Right cardiac atrium (tissue), 5 donors: Measurements from ENCODE around the gene TIPARP. TPM values are rescaled to one million over a fixed set of nuclear protein-coding genes. Genes with fewer than 3 reads are reported as not detected.
A peak's percentile ranks its signal among the peaks of the same experiment; 100 is the strongest.
"Not testable (repeated sequence)": the region's sequence is repeated elsewhere in the genome, so short reads cannot be mapped to it uniquely, and the experiment has no call there.

Source experiments
- ATAC-seq, 2 donors: fragments of 200-7000 bp; cut with Tn5 transposase; one replicate each; pipeline versions ENCODE4 v1.8.0 to v1.9.1; 2020; ENCODE audit warnings: moderate library complexity in 2 of 2, mild to moderate bottlenecking in 1 of 2
- DNase-seq, 3 donors: peaks; one replicate each; pipeline ENCODE4 v3.0.0-alpha.2; 2020
- H3K27ac ChIP-seq: one replicate; pipeline ENCODE4 v1.5.1; 2013; ENCODE audit warnings: mild to moderate bottlenecking, low read length, control low read depth, moderate library complexity
- H3K27me3 ChIP-seq: one replicate; pipeline ENCODE4 v1.6.1; 2013; ENCODE audit not compliant: control insufficient read depth, insufficient read depth
- H3K4me1 ChIP-seq: one replicate; pipeline ENCODE4 v1.6.1; 2013; ENCODE audit warnings: low read length; ENCODE audit not compliant: control insufficient read depth, insufficient read depth
- H3K4me3 ChIP-seq: one replicate; pipeline ENCODE4 v1.5.1; 2013; ENCODE audit warnings: low read length, control low read depth
- H3K9me3 ChIP-seq: one replicate; pipeline ENCODE4 v1.6.1; 2013; ENCODE audit warnings: low read length; ENCODE audit not compliant: control insufficient read depth
- WGBS: extraction: QIAGEN DNeasy Blood & Tissue Kit; methylation state at CpG from one replicate; pipeline ENCODE4 v1.1.7; 2013; 5-methylcytosine and 5-hydroxymethylcytosine counted together
- intact Hi-C, 4 donors: fragments of 100-400 bp; cut with DNase I; formaldehyde crosslinking; loops; one replicate each; pipeline versions ENCODE4 v1.11.0 to v1.14.0; 2022 to 2023
- polyA plus RNA-seq: library from polyadenylated mRNA; stranded (reverse); fragments of 200-250 nt; gene quantifications from one replicate; pipeline ENCODE4 v1.2.3, GENCODE V29; 2013
- total RNA-seq, 4 donors: library from RNA; stranded (reverse); fragmentation: NEBNext Ultra II Directional; extraction: Animal tissue kit (Norgen Biotek cat#: 25700); gene quantifications; one replicate each; pipeline ENCODE4 v1.2.1, GENCODE V29; 2021
- donor health status: healthy with polysubstance abuse.
- donor health status: DM: no; HTN: yes; CAD: no.
- donor health status: DM: no; HTN: no; CAD: no.
- donor health status: DM: no; HTN: yes; CAD: no; lungs with severe emphysema.
- donor health status: DM: yes; HTN: yes; CAD: no.

TIPARP gene
- total and polyA plus RNA-seq, 5 donors, result 24.3 to 51.3 (median 40.7) TPM

- no peak overlapping the region for H3K27ac ChIP-seq
- peaks cover 5% of the 10 kb centered on the region for H3K4me1 ChIP-seq
- intact Hi-C loops, result no loop called here
- ATAC-seq (no peak), DNase-seq (no peak)
- 68% methylated on average over 6 of the region's 6 CpGs for WGBS
- H3K27me3 ChIP-seq, result no peaks in the 10 kb centered on the region
- H3K4me3 ChIP-seq, result no peak overlapping the region
- no peaks in the 10 kb centered on the region for H3K9me3 ChIP-seq
Measured at GRCh38 chr3:156732261-156732660, 57.9 kb downstream of the TIPARP start.

- peaks cover 5% of the 10 kb centered on the region for H3K4me1 ChIP-seq
- no peak overlapping the region for H3K4me3 ChIP-seq
- H3K9me3 ChIP-seq, result no peaks in the 10 kb centered on the region
- 92% methylated on average over 4 of the region's 4 CpGs for WGBS
- intact Hi-C loops, result no loop called here
- H3K27ac ChIP-seq, result no peak overlapping the region
- DNase-seq, result no peak
- H3K27me3 ChIP-seq, result no peaks in the 10 kb centered on the region
- ATAC-seq, result no peak
Measured at GRCh38 chr3:156732715-156733421, 58.5 kb downstream of the TIPARP start.

GRCh38 chr3:156734661-156735060 lies 60.3 kb downstream of the TIPARP start:
- 42% methylated on average over 3 of the region's 3 CpGs for WGBS
- intact Hi-C loops, DNase-seq, H3K9me3 ChIP-seq, ATAC-seq, H3K27ac ChIP-seq, H3K27me3 ChIP-seq, H3K4me3 ChIP-seq, H3K4me1 ChIP-seq: not testable (repeated sequence)

- Histone ChIP-seq H3K4me3 (no peak overlapping the region), H3K4me1 (no peaks in the 10 kb centered on the region), H3K9me3 (no peaks in the 10 kb centered on the region), H3K27me3 (no peaks in the 10 kb centered on the region), H3K27ac (no peak overlapping the region)
- ATAC-seq (no peak), DNase-seq (no peak)
- WGBS, result 70% methylated on average over 4 of the region's 4 CpGs
- intact Hi-C loops, result no loop called here
Measured at GRCh38 chr3:156735471-156735870, 61.1 kb downstream of the TIPARP start.

- H3K27ac ChIP-seq, H3K9me3 ChIP-seq, ATAC-seq, H3K27me3 ChIP-seq, H3K4me3 ChIP-seq, intact Hi-C loops, H3K4me1 ChIP-seq, DNase-seq: not testable (repeated sequence)
- 92% methylated on average over 3 of the region's 3 CpGs for WGBS
Measured at GRCh38 chr3:156737049-156737448, 62.7 kb downstream of the TIPARP start.

- no peaks in the 10 kb centered on the region for H3K9me3 ChIP-seq
- intact Hi-C loops, result no loop called here
- ATAC-seq (no peak), DNase-seq (no peak)
- no peaks in the 10 kb centered on the region for H3K4me1 ChIP-seq
- H3K27ac ChIP-seq, result no peak overlapping the region
- no peak overlapping the region for H3K4me3 ChIP-seq
- WGBS, result 76% methylated on average over 5 of the region's 5 CpGs
- no peaks in the 10 kb centered on the region for H3K27me3 ChIP-seq
Measured at GRCh38 chr3:156738251-156738650, 63.9 kb downstream of the TIPARP start.

- intact Hi-C loops, result no loop called here
- Histone ChIP-seq H3K4me1 (no peaks in the 10 kb centered on the region), H3K27ac (no peak overlapping the region), H3K27me3 (no peaks in the 10 kb centered on the region), H3K9me3 (no peaks in the 10 kb centered on the region), H3K4me3 (no peak overlapping the region)
- no peak for ATAC-seq
- DNase-seq, result no peak
- 95% methylated on average over 2 of the region's 2 CpGs for WGBS
Measured at GRCh38 chr3:156739976-156740375, 65.6 kb downstream of the TIPARP start.

GRCh38 chr3:156740581-156740980 lies 66.2 kb downstream of the TIPARP start:
- peak in 1 of 3 donors; percentile 47 for DNase-seq
- 98% methylated on average over 34 of the region's 34 CpGs for WGBS
- H3K27me3 ChIP-seq, H3K4me3 ChIP-seq, intact Hi-C loops, H3K4me1 ChIP-seq, H3K9me3 ChIP-seq, ATAC-seq, H3K27ac ChIP-seq: not testable (repeated sequence)

GRCh38 chr3:156741935-156742334 lies 67.5 kb downstream of the TIPARP start:
- DNase-seq, result no peak
- ATAC-seq, result no peak
- H3K4me1 ChIP-seq, result no peaks in the 10 kb centered on the region
- WGBS, result 71% methylated on average over 2 of the region's 2 CpGs
- H3K4me3 ChIP-seq, result no peak overlapping the region
- no peak overlapping the region for H3K27ac ChIP-seq
- intact Hi-C loops, result no loop called here
- H3K9me3 ChIP-seq, result no peaks in the 10 kb centered on the region
- H3K27me3 ChIP-seq, result no peaks in the 10 kb centered on the region

- H3K27ac ChIP-seq, result no peak overlapping the region
- H3K9me3 ChIP-seq, result no peaks in the 10 kb centered on the region
- intact Hi-C loops, result no loop called here
- H3K4me1 ChIP-seq, result no peaks in the 10 kb centered on the region
- no peaks in the 10 kb centered on the region for H3K27me3 ChIP-seq
- ATAC-seq, result no peak
- no peak for DNase-seq
- H3K4me3 ChIP-seq, result no peak overlapping the region
Measured at GRCh38 chr3:156742401-156742800, 68.0 kb downstream of the TIPARP start.

GRCh38 chr3:156743859-156744258 lies 69.5 kb downstream of the TIPARP start:
- intact Hi-C loops, result no loop called here
- Histone ChIP-seq H3K9me3 (no peaks in the 10 kb centered on the region), H3K27me3 (no peaks in the 10 kb centered on the region), H3K4me3 (no peak overlapping the region), H3K27ac (no peak overlapping the region), H3K4me1 (no peaks in the 10 kb centered on the region)
- WGBS, result 90% methylated on average over 5 of the region's 5 CpGs
- no peak for DNase-seq
- ATAC-seq, result no peak

- Histone ChIP-seq H3K4me3 (no peak overlapping the region), H3K27me3 (no peaks in the 10 kb centered on the region), H3K4me1 (peaks cover 3% of the 10 kb centered on the region), H3K27ac (no peak overlapping the region), H3K9me3 (no peaks in the 10 kb centered on the region)
- ATAC-seq, result no peak
- 79% methylated on average over 7 of the region's 7 CpGs for WGBS
- intact Hi-C loops, result no loop called here
- no peak for DNase-seq
Measured at GRCh38 chr3:156744631-156745030, 70.2 kb downstream of the TIPARP start.
